NCI-H2196 treated with DMSO at 0.1 percent for 48 hours (cell line): Measurements from ENCODE around the gene CTSS.
"Not testable (repeated sequence)": the region's sequence is repeated elsewhere in the genome, so short reads cannot be mapped to it uniquely, and the experiment has no call there.

ENCODE experiments used
- DNase-seq: peaks from one replicate; lab custom pipeline; 2025; ENCODE audit not compliant: unreplicated experiment; lab: John Stamatoyannopoulos, UW

The CTSS gene

GRCh38 chr1:150765296-150765976 is at the start of gene CTSS:
TSS of gene CTSS (minus strand) at chr1:150765778. CDS start at chr1:150764763, 1,015 bp downstream.
- DNase-seq = no peak

DNA sequence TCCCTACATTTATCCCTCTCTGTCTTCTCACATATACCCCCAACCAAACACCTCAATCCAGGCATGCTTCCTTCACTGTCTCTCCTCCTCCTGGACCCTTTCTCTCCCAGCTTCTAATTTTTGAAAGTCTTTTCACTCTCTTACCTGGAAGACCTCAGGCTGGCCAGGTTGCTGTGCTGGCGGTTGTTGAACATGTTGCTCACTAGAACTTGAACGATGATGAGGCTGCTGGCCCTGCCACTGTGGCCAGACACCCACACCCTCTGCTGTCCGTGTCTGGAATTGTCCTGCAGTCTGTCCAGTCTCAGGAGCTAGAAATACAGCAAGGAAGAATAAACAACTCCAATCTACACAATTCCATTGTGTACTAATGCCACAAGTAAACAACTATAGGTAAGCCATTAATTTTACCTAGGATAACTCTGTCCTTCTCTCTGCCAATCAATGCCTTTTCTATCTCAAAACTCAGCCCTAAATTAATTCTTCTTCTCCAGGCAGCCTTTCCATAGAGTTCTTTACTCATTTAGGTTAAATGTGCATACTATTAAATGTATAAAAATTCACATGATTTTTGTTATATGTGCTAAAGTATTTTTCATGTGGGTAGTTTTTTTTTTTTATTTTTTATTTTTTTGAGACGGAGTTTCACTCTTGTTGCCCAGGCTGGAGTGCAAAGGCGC is 47.6 kb upstream of the CTSS start:
- DNase-seq = peak; percentile 21

- no peak for DNase-seq
Observed at GRCh38 chr1:150810958-150811659, 45.5 kb upstream of the CTSS start.

DNA sequence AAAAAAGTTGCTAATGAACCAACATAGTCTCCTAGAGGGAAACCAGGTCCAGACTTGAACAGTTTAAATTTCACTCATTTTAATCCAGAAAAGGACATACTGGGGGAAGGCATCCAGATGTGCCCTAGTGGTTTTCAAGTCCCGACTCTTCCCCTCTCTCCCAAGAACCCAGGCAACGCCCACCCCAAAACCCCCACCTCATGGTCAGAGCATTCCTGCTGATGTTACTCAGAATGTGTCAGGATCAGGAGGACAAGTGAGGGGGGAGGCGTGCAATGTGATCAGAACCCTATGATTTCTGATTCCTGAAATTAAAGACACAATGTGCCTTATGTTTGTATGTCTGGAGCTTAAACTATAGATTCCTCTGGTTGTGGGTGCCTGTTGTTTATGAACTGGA is 44.1 kb upstream of the CTSS start:
- DNase-seq = no peak

- DNase-seq = no peak
Observed at GRCh38 chr1:150808846-150809245, 43.3 kb upstream of the CTSS start.

GRCh38 chr1:150808121-150808520 is 42.5 kb upstream of the CTSS start, which contains the start of gene CTSK:
TSS of gene CTSK (minus strand) at chr1:150808260. CDS start at chr1:150806805, 1,455 bp downstream.
- DNase-seq = no peak

- DNase-seq = no peak
Observed at GRCh38 chr1:150807249-150808023, 41.9 kb upstream of the CTSS start.

- no peak for DNase-seq
Observed at GRCh38 chr1:150805899-150806298, 40.3 kb upstream of the CTSS start.

- DNase-seq = no peak
Observed at GRCh38 chr1:150804671-150805070, 39.1 kb upstream of the CTSS start.

- DNase-seq = no peak
Observed at GRCh38 chr1:150799089-150799488, 33.5 kb upstream of the CTSS start.

DNA sequence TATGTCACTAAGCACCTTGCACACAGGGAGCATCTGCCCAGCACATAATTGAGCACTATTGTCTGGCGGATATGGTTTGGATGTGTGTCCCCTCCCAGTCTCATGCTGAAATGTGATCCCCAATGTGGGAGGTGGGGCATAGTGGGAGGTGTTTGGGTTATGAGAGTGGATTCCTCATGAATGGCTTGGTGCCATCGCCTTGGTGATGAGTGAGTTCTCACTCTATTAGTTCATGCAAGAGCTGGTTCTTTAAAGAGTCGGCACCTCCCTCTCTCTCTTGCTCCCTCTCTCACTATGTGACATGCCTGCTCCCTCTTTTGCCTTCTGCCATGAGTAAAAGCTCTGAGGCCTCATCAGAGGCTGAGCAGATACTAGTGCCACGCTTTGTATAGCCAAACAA is 32.9 kb upstream of the CTSS start:
- DNase-seq = peak; percentile 29

- no peak for DNase-seq
Observed at GRCh38 chr1:150796374-150796773, 30.8 kb upstream of the CTSS start.

DNA sequence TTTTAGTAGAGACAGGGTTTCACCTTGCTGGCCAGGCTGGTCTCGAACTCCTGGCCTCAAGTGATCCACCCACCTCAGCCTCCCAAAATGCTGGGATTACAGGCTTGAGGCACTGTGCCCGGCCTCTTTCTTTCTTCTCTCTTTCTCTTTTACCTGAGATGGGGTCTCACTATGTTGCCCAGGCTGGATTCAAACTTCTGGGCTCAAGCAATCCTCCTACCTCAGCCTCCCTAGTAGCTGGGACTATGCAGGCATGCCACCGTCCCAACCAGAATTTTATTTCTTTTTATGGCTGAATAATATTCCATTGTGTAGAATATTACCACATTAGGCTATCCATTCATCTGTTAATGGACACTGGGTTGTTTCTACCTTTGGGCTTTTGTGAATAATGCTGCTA is 28.2 kb upstream of the CTSS start:
- DNase-seq = not testable (repeated sequence)

DNA sequence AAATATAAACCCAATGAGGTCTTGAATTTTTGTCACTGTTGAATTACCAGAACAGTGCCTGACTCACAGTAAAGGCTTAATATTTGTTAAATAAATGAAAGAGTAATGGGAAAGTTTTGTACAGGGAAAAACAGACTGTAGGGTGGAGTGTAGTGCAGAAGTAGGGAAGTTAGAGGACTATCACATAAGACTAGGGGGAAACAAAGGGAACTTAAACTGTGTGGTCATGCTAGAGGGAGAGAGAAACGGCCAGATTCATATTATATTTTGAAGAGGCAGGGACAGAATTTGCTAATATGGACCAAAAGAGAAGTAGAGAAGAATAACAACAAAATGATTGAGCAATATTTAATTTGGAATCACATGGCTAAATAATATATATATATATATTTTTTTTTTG is 27.6 kb upstream of the CTSS start:
- DNase-seq = no peak

- DNase-seq = no peak
Observed at GRCh38 chr1:150791585-150791984, 26.0 kb upstream of the CTSS start.

DNA sequence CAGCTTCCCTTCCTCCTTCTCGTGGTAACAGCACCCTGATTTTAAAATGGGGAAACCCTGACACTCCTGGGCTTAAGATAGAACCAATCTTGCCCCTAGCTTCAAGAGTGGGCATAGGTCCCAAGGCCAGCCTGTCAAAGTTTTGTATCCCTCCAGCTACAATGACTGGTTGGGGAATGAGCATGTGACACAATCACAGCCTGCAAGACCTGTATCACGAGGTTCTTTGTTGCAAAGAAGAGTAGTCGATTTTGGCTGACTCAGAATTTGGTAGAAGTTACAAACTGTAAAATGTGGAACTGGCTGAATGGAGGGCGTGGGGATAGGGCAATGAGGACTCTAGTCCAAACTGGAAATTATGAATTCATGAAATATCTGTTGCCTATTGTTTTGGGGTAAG is 23.8 kb upstream of the CTSS start:
- no peak for DNase-seq

GRCh38 chr1:150788946-150789345 is 23.4 kb upstream of the CTSS start:
- no peak for DNase-seq

DNA sequence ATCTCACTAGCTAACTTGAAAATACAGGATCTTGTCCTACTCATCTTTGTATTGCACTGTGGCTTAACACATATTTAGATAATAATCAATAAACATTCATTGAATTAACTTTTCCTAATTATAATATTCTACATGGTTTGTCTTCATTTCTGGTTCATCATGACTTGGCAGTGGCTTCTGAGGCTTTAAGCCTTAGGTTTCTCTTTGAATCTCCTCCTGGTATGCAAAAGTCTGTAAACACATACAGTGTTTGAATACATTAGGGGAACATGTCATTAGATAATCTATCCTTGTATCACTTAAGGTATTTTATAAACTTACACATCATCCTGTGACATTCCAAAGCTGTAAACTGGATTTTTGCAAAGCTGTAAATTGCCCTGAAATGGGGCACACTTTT is 21.9 kb upstream of the CTSS start:
- no peak for DNase-seq

DNA sequence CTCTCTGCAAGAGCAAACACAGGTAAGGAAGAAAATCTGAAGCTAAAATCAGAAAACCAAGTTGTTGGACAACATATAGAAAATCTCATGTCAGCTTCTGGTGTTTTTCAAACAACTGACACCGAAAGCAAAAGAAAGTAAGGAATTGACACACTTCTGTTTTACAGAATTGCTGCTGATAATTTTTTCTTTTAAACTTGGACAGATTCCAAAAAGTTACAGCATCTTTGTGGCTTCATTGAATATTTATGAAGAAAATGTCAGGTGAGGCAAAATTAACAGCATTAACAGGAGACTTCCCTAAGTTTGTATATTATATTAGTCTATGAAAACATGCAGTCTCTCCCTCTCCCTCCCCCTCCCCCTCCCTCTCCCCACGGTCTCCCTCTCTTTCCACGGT is 14.9 kb upstream of the CTSS start:
- DNase-seq = no peak

DNA sequence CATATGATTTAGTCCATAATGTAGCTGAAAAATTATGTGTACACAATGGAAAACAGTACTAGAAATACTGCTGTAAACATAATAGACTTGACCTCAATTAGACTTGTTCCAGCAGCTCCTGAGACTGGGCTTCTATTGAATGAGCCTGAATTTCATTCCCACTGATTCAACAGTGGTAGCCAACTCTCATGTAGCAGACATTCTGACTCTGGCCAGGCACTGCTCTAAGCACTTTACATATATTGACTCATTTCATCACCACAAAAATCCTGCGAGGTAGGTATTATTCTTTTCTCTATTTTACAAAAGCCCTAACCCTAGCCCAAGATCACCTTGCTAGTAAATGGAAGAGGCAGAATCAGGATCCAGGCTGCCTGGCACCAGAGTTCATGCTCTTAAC is 12.8 kb upstream of the CTSS start:
- DNase-seq = no peak

- no peak for DNase-seq
Observed at GRCh38 chr1:150777544-150777943, 12.0 kb upstream of the CTSS start.
